Erythroblast (primary cell): ENCODE measurements around the gene DHRS2.
"Not testable (repeated sequence)": the region's sequence is repeated elsewhere in the genome, so short reads cannot be mapped to it uniquely, and the experiment has no call there.

Experiments used
- GATA1 ChIP-seq: IDR thresholded peaks from 2 replicates; pipeline ENCODE4 v1.6.1; 2011; ENCODE audit warnings: low read depth, mild to moderate bottlenecking, control low read depth, low read length, moderate library complexity
- POLR2A ChIP-seq: IDR thresholded peaks from 2 replicates; pipeline ENCODE4 v1.6.1; 2011; ENCODE audit warnings: mild to moderate bottlenecking, low read length

GRCh38 chr14:23637655-23638413 lies 1.7 kb downstream of the DHRS2 start:
- TF ChIP-seq POLR2A, GATA1: not testable (repeated sequence)
